Glomerular endothelial cell (primary cell): ENCODE results near the gene JUNB. TPM values are rescaled to one million over a fixed set of nuclear protein-coding genes. Genes with fewer than 3 reads are reported as not detected.
"Not testable (repeated sequence)": the region's sequence is repeated elsewhere in the genome, so short reads cannot be mapped to it uniquely, and the experiment has no call there.

Experiments used
- DNase-seq: peaks from one replicate; pipeline ENCODE4 v3.0.0-alpha.2; 2011; ENCODE audit warnings: low read depth, low spot score; ENCODE audit errors: extremely low read depth
- total RNA-seq: library from RNA; depleted of rRNA; stranded (reverse); fragments of >200 nt; gene quantifications from 2 replicates; pipeline ENCODE4 v1.2.3, GENCODE V29; 2015

The JUNB gene
- total RNA-seq, 1 donor from 2014 or later, result 298 TPM

GRCh38 chr19:12788682-12789097, 2.6 kb upstream of the JUNB start:
- DNase-seq, result no peak

- no peak for DNase-seq
These were observed 2.0 kb upstream of the JUNB start for GRCh38 chr19:12789098-12789903.

- DNase-seq, result no peak
These were observed 1.2 kb upstream of the JUNB start for GRCh38 chr19:12789904-12790619.

- DNase-seq, result no peak
These were observed 500 bp upstream of the JUNB start for GRCh38 chr19:12790628-12791344.

- DNase-seq, result no peak
These were observed 966 bp downstream of the JUNB start for GRCh38 chr19:12792051-12792852.

- no peak for DNase-seq
These were observed 1.6 kb downstream of the JUNB start for GRCh38 chr19:12792853-12793289.

GRCh38 chr19:12793290-12794195, 2.3 kb downstream of the JUNB start:
- no peak for DNase-seq

GRCh38 chr19:12794196-12794941, 3.1 kb downstream of the JUNB start:
- DNase-seq, result no peak

- DNase-seq, result no peak
These were observed 3.7 kb downstream of the JUNB start for GRCh38 chr19:12794971-12795381.

- DNase-seq, result no peak
These were observed 5.1 kb downstream of the JUNB start for GRCh38 chr19:12796146-12797071.

GRCh38 chr19:12797141-12797587, 5.9 kb downstream of the JUNB start:
- no peak for DNase-seq

GRCh38 chr19:12797607-12798006, 6.3 kb downstream of the JUNB start:
- DNase-seq, result not testable (repeated sequence)

GRCh38 chr19:12799742-12800465, 8.6 kb downstream of the JUNB start:
- no peak for DNase-seq

- no peak for DNase-seq
These were observed 9.1 kb downstream of the JUNB start for GRCh38 chr19:12800466-12800770.

- no peak for DNase-seq
These were observed 9.7 kb downstream of the JUNB start for GRCh38 chr19:12800923-12801465.

GRCh38 chr19:12801466-12802266, 10.4 kb downstream of the JUNB start, which contains the start of the genes PRDX2 and THSD8:
PRDX2 (minus strand) TSS chr19:12801800; CDS start chr19:12801261, 539 bp downstream.
THSD8 (plus strand) TSS chr19:12802069; CDS start chr19:12802072, 3 bp downstream.
- no peak for DNase-seq
